HCT116 (cell line): ENCODE measurements around the gene ENO2.

Experiments
- EZH2phosphoT487 ChIP-seq: fragments of 200-600 bp; IDR thresholded peaks from 2 replicates; pipeline ENCODE4 v1.6.1; 2018; ENCODE audit warnings: antibody characterized with exemption, borderline replicate concordance
- TCF7L2 ChIP-seq: IDR thresholded peaks from 2 replicates; pipeline ENCODE4 v1.7.0; 2011; ENCODE audit warnings: borderline replicate concordance, inconsistent platforms; ENCODE audit not compliant: insufficient read depth, insufficient read length; ENCODE audit errors: extremely low read depth
- YY1 ChIP-seq: IDR thresholded peaks from 2 replicates; pipeline ENCODE4 v1.6.1; 2011; ENCODE audit warnings: low read length, low read depth, moderate library complexity, mild to moderate bottlenecking; ENCODE audit not compliant: insufficient replicate concordance; ENCODE audit errors: extremely low read depth
- TF ChIP-seq, protein P1 (sequence below), 3 experiments: fragments of 200-600 bp in 1 of 3; sonication (generic) in 1 of 3; IDR thresholded peaks in 2 of 3; conservative IDR thresholded peaks in 1 of 3; 2 replicates each; pipeline ENCODE4 v1.5.1; 2012 to 2017; ENCODE audit warnings: low read depth in 2 of 3, low read length in 2 of 3, antibody characterized with exemption in 1 of 3, borderline replicate concordance in 1 of 3, control low read depth in 1 of 3, mild to moderate bottlenecking in 1 of 3, mixed read lengths in 1 of 3, mixed run types in 1 of 3, moderate library complexity in 1 of 3; ENCODE audit not compliant: insufficient read depth in 1 of 3

DNA sequence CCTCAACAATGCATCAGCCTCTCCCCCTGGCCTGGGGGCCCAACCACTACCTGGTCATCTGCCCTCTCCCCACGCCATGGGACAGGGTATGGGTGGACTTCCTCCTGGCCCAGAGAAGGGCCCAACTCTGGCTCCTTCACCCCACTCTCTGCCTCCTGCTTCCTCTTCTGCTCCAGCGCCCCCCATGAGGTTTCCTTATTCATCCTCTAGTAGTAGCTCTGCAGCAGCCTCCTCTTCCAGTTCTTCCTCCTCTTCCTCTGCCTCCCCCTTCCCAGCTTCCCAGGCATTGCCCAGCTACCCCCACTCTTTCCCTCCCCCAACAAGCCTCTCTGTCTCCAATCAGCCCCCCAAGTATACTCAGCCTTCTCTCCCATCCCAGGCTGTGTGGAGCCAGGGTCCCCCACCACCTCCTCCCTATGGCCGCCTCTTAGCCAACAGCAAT lies 21.8 kb downstream of the ENO2 start:
- no peak for TF ChIP-seq EZH2phosphoT487
- TF ChIP-seq TCF7L2, result no peak
- TF ChIP-seq, protein P1, sequence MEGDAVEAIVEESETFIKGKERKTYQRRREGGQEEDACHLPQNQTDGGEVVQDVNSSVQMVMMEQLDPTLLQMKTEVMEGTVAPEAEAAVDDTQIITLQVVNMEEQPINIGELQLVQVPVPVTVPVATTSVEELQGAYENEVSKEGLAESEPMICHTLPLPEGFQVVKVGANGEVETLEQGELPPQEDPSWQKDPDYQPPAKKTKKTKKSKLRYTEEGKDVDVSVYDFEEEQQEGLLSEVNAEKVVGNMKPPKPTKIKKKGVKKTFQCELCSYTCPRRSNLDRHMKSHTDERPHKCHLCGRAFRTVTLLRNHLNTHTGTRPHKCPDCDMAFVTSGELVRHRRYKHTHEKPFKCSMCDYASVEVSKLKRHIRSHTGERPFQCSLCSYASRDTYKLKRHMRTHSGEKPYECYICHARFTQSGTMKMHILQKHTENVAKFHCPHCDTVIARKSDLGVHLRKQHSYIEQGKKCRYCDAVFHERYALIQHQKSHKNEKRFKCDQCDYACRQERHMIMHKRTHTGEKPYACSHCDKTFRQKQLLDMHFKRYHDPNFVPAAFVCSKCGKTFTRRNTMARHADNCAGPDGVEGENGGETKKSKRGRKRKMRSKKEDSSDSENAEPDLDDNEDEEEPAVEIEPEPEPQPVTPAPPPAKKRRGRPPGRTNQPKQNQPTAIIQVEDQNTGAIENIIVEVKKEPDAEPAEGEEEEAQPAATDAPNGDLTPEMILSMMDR (IDR thresholded peaks at IDR 0.05 in 2 of 3, conservative IDR thresholded peaks at IDR 0.05 in 1 of 3; ENCODE audit: borderline replicate concordance in 1 of 3, insufficient read depth in 1 of 3, low read depth in 2 of 3, low read length in 2 of 3), result no peak
- no peak for TF ChIP-seq YY1
